H9 (cell line): ENCODE data around the gene ZNF750. TPM values are rescaled to one million over a fixed set of nuclear protein-coding genes. Genes with fewer than 3 reads are reported as not detected.
A peak's percentile ranks its signal among the peaks of the same experiment; 100 is the strongest.

ENCODE experiments used
- DNase-seq: peaks from one replicate; pipeline ENCODE4 v3.0.0-alpha.2; 2017
- H2AFZ ChIP-seq: one replicate; pipeline ENCODE4 v1.6.1; 2013; ENCODE audit warnings: mild to moderate bottlenecking, low read length, control low read depth, moderate library complexity
- H2AK5ac ChIP-seq: 2 replicates; pipeline ENCODE4 v1.6.1; 2013; ENCODE audit warnings: low read length, control low read depth, mixed read lengths; ENCODE audit not compliant: insufficient read length
- H2BK120ac ChIP-seq: one replicate; pipeline ENCODE4 v1.6.1; 2013; ENCODE audit warnings: low read depth, mild to moderate bottlenecking, low read length, control low read depth, inconsistent platforms; ENCODE audit not compliant: poor library complexity, severe bottlenecking
- H2BK12ac ChIP-seq: 2 replicates; pipeline ENCODE4 v1.6.1; 2013; ENCODE audit warnings: low read length, control low read depth, mixed read lengths, low read depth; ENCODE audit not compliant: insufficient read length
- H2BK15ac ChIP-seq: 2 replicates; pipeline ENCODE4 v1.6.1; 2013; ENCODE audit warnings: low read depth, low read length, control low read depth
- H2BK20ac ChIP-seq: one replicate; pipeline ENCODE4 v1.6.1; 2013; ENCODE audit warnings: low read depth, mild to moderate bottlenecking, low read length, control low read depth, inconsistent platforms; ENCODE audit not compliant: poor library complexity, severe bottlenecking
- H2BK5ac ChIP-seq: 2 replicates; pipeline ENCODE4 v1.6.1; 2013; ENCODE audit warnings: low read length, control low read depth, mixed read lengths; ENCODE audit not compliant: insufficient read length
- H3K14ac ChIP-seq: 2 replicates; pipeline ENCODE4 v1.6.1; 2013; ENCODE audit warnings: low read length, control low read depth; ENCODE audit not compliant: insufficient read depth
- H3K18ac ChIP-seq: 2 replicates; pipeline ENCODE4 v1.6.1; 2013; ENCODE audit warnings: low read depth, mild to moderate bottlenecking, mixed read lengths, low read length, control low read depth; ENCODE audit not compliant: insufficient read length
- H3K23ac ChIP-seq: 2 replicates; pipeline ENCODE4 v1.6.1; 2013; ENCODE audit warnings: low read length, control low read depth, mixed read lengths, low read depth; ENCODE audit not compliant: insufficient read length
- H3K23me2 ChIP-seq: 2 replicates; pipeline ENCODE4 v1.6.1; 2013; ENCODE audit warnings: low read depth, mild to moderate bottlenecking, mixed read lengths, low read length, control low read depth; ENCODE audit not compliant: insufficient read length, poor library complexity, severe bottlenecking
- H3K27ac ChIP-seq: 2 replicates; pipeline ENCODE4 v1.5.1; 2013; ENCODE audit warnings: low read length, control low read depth, mixed read lengths, low read depth; ENCODE audit not compliant: insufficient read length
- H3K27me3 ChIP-seq: 2 replicates; pipeline ENCODE4 v1.6.1; 2013; ENCODE audit warnings: low read length, control low read depth, inconsistent platforms; ENCODE audit not compliant: insufficient read depth
- H3K4ac ChIP-seq: 2 replicates; pipeline ENCODE4 v1.6.1; 2013; ENCODE audit warnings: low read depth, mild to moderate bottlenecking, control low read depth, inconsistent platforms, low read length, moderate library complexity
- H3K4me1 ChIP-seq: 2 replicates; pipeline ENCODE4 v1.6.1; 2013; ENCODE audit warnings: low read length, control low read depth, inconsistent platforms; ENCODE audit not compliant: insufficient read depth
- H3K4me2 ChIP-seq: 2 replicates; pipeline ENCODE4 v1.6.1; 2013; ENCODE audit warnings: low read length, control low read depth, mixed read lengths; ENCODE audit not compliant: insufficient read length, insufficient read depth
- H3K56ac ChIP-seq: 2 replicates; pipeline ENCODE4 v1.6.1; 2013; ENCODE audit warnings: low read depth, mild to moderate bottlenecking, mixed read lengths, low read length, control low read depth; ENCODE audit not compliant: insufficient read length
- H3K79me1 ChIP-seq: 2 replicates; pipeline ENCODE4 v1.6.1; 2013; ENCODE audit warnings: low read depth, mild to moderate bottlenecking, moderate library complexity, low read length, control low read depth, inconsistent platforms; ENCODE audit not compliant: insufficient read depth, poor library complexity, severe bottlenecking
- H3K79me2 ChIP-seq: 2 replicates; pipeline ENCODE4 v1.6.1; 2013; ENCODE audit warnings: low read length, control low read depth, inconsistent platforms; ENCODE audit not compliant: insufficient read depth
- H3K9ac ChIP-seq: 2 replicates; pipeline ENCODE4 v1.6.1; 2013; ENCODE audit warnings: low read length, control low read depth, mixed read lengths; ENCODE audit not compliant: insufficient read length; ENCODE audit errors: extremely low read depth
- H3K9me3 ChIP-seq: one replicate; pipeline ENCODE4 v1.6.1; 2013; ENCODE audit warnings: low read depth, low read length, inconsistent platforms; ENCODE audit not compliant: control insufficient read depth
- H3T11ph ChIP-seq: one replicate; pipeline ENCODE4 v1.6.1; 2013; ENCODE audit warnings: mild to moderate bottlenecking, low read length, control low read depth, inconsistent platforms
- H4K20me1 ChIP-seq: one replicate; pipeline ENCODE4 v1.6.1; 2013; ENCODE audit not compliant: control insufficient read depth, insufficient read length, insufficient read depth
- H4K5ac ChIP-seq: 2 replicates; pipeline ENCODE4 v1.6.1; 2013; ENCODE audit warnings: low read depth, mild to moderate bottlenecking, mixed read lengths, low read length, control low read depth; ENCODE audit not compliant: insufficient read length
- H4K8ac ChIP-seq: replicated peaks from 2 replicates; pipeline ENCODE4 v1.6.1; 2013; ENCODE audit warnings: low read length, control low read depth, mixed read lengths, low read depth; ENCODE audit not compliant: insufficient read length
- H4K91ac ChIP-seq: 2 replicates; pipeline ENCODE4 v1.6.1; 2013; ENCODE audit warnings: low read depth, mild to moderate bottlenecking, moderate library complexity, mixed read lengths, low read length, control low read depth; ENCODE audit not compliant: insufficient read length
- H3K27ac Mint-ChIP-seq, 3 experiments: 2 replicates in 2 of 3; 3 replicates in 1 of 3; pipeline ENCODE4 v1.8.0; 2020 to 2021; ENCODE audit warnings: mixed read lengths in 3 of 3, mild to moderate bottlenecking in 1 of 3, moderate library complexity in 1 of 3
- H3K27me3 Mint-ChIP-seq: 2 replicates; pipeline ENCODE4 v1.8.0; 2021; ENCODE audit warnings: low read depth, mild to moderate bottlenecking, moderate library complexity, mixed read lengths
- H3K36me3 Mint-ChIP-seq, 3 experiments: 2 replicates in 2 of 3; 3 replicates in 1 of 3; pipeline ENCODE4 v1.8.0; 2020 to 2021; ENCODE audit warnings: low read depth in 3 of 3, mixed read lengths in 3 of 3; ENCODE audit not compliant: insufficient read depth in 1 of 3
- H3K4me1 Mint-ChIP-seq, 2 experiments: 2 replicates each; pipeline ENCODE4 v1.8.0; 2020; ENCODE audit warnings: mixed read lengths in 2 of 2
- H3K4me3 Mint-ChIP-seq, 2 experiments: 2 replicates in 1 of 2; 3 replicates in 1 of 2; pipeline ENCODE4 v1.8.0; 2020 to 2021; ENCODE audit warnings: mild to moderate bottlenecking in 2 of 2, mixed read lengths in 2 of 2, moderate library complexity in 1 of 2
- H3K9me3 Mint-ChIP-seq, 2 experiments: 2 replicates in 1 of 2; 3 replicates in 1 of 2; pipeline ENCODE4 v1.8.0; 2020; ENCODE audit warnings: mild to moderate bottlenecking in 2 of 2, mixed read lengths in 2 of 2, moderate library complexity in 1 of 2
- WGBS: extraction: QIAGEN DNeasy Blood & Tissue Kit; methylation state at CpG from one replicate; pipeline ENCODE4 v1.1.7; 2013; ENCODE audit warnings: missing lambda C conversion rate, low lambda C conversion rate, mixed read lengths; ENCODE audit not compliant: insufficient read length; ENCODE audit errors: extremely low coverage; 5-methylcytosine and 5-hydroxymethylcytosine counted together
- total RNA-seq: library from RNA; stranded (reverse); gene quantifications from 2 replicates; pipeline ENCODE4 v1.2.1, GENCODE V29; 2021
- TF ChIP-seq, protein P1 (sequence below): fragments of 200-600 bp; sonication (generic); conservative IDR thresholded peaks from 3 replicates; pipeline ENCODE4 v1.8.0; 2021; ENCODE audit warnings: antibody characterized with exemption, mild to moderate bottlenecking

ZNF750 gene
- total RNA-seq, 1 experiment from 2014 or later = not detected

DNA sequence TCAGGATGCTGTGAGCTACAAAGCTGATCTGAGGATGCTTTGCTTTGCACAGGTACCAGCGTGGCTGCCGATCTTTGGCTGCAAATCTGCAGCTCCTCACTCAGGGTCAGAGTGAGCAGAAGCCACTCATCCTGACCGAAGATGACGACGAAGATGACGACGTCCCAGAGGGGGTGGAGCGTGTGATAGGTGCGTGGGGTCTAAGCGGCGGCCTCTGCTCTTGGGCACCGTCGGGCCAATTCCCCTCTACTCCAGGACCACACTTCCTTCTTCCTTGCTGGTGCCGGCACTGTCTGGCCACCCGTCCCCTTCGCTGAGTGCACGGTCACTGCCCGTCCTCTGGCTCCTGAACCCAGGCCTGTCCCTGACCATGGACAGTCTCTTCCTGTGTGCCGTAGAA lies 34.0 kb downstream of the ZNF750 start:
- Histone ChIP-seq H3K4me1 (no peaks in the 10 kb centered on the region), H2BK5ac (no peak overlapping the region), H3K9ac (no peak overlapping the region), H2BK15ac (no peak overlapping the region), H3K14ac (no peak overlapping the region), H3K4ac (no peak overlapping the region), H3K23me2 (no peaks in the 10 kb centered on the region), H2BK12ac (no peak overlapping the region), H3K79me2 (0 out of 2 replicates have a peak, but pooled peaks cover 1% of the 10 kb centered on the region), H4K5ac (no peak overlapping the region), H3K56ac (no peak overlapping the region), H4K8ac (no peak overlapping the region), H3K4me2 (no peak overlapping the region), H2AFZ (no peak overlapping the region), H3T11ph (no peak overlapping the region), H2AK5ac (no peak overlapping the region), H3K9me3 (peaks cover 9% of the 10 kb centered on the region), H2BK120ac (no peak overlapping the region), H4K91ac (no peak overlapping the region), H3K23ac (no peak overlapping the region), H3K18ac (no peak overlapping the region), H3K79me1 (no peaks in the 10 kb centered on the region), H3K27ac (no peak overlapping the region), H2BK20ac (no peak overlapping the region), H3K27me3 (no peaks in the 10 kb centered on the region), H4K20me1 (no peaks in the 10 kb centered on the region)
- peaks cover 8 to 13% of the 10 kb centered on the region in 2 experiments for H3K4me1 Mint-ChIP-seq
- no CpG with 5 or more reads among the region's 19 CpGs for WGBS
- no peak overlapping the region for H3K4me3 Mint-ChIP-seq
- no peaks in the 10 kb centered on the region for H3K27me3 Mint-ChIP-seq
- TF ChIP-seq, protein P1, sequence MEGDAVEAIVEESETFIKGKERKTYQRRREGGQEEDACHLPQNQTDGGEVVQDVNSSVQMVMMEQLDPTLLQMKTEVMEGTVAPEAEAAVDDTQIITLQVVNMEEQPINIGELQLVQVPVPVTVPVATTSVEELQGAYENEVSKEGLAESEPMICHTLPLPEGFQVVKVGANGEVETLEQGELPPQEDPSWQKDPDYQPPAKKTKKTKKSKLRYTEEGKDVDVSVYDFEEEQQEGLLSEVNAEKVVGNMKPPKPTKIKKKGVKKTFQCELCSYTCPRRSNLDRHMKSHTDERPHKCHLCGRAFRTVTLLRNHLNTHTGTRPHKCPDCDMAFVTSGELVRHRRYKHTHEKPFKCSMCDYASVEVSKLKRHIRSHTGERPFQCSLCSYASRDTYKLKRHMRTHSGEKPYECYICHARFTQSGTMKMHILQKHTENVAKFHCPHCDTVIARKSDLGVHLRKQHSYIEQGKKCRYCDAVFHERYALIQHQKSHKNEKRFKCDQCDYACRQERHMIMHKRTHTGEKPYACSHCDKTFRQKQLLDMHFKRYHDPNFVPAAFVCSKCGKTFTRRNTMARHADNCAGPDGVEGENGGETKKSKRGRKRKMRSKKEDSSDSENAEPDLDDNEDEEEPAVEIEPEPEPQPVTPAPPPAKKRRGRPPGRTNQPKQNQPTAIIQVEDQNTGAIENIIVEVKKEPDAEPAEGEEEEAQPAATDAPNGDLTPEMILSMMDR = no peak
- H3K27ac Mint-ChIP-seq = peak overlapping the region in 2 of 3 experiments; percentile 24 to 88; a peak in 2 of 7 replicates
- peaks cover 27 to 61% (median 59%) of the 10 kb centered on the region in 3 experiments for H3K36me3 Mint-ChIP-seq
- peaks cover 15 to 17% of the 10 kb centered on the region in 2 experiments for H3K9me3 Mint-ChIP-seq
- no peak for DNase-seq
